HG03095 (cell line): ENCODE measurements around the gene HS3ST6.
"Not testable (repeated sequence)": the region's sequence is repeated elsewhere in the genome, so short reads cannot be mapped to it uniquely, and the experiment has no call there.

Experiments
- ATAC-seq: cut with Tn5 transposase; IDR thresholded peaks from one replicate; pipeline ENCODE4 v1.9.1; 2021; ENCODE audit warnings: moderate library complexity; ENCODE audit not compliant: unreplicated experiment

The HS3ST6 gene

GRCh38 chr16:1929578-1930337 is 11.5 kb upstream of the HS3ST6 start:
- ATAC-seq, result peak; percentile 84

GRCh38 chr16:1929105-1929504 is 10.9 kb upstream of the HS3ST6 start:
- no peak for ATAC-seq

GRCh38 chr16:1926271-1926670 is 8.1 kb upstream of the HS3ST6 start:
- no peak for ATAC-seq

- no peak for ATAC-seq
Observed at GRCh38 chr16:1924095-1924494, 5.9 kb upstream of the HS3ST6 start.

GRCh38 chr16:1923299-1924034 is 5.3 kb upstream of the HS3ST6 start:
- ATAC-seq, result no peak

GRCh38 chr16:1922357-1922756 is 4.1 kb upstream of the HS3ST6 start:
- ATAC-seq, result no peak

- ATAC-seq, result no peak
Observed at GRCh38 chr16:1920727-1921171, 2.5 kb upstream of the HS3ST6 start.

- ATAC-seq, result not testable (repeated sequence)
Observed at GRCh38 chr16:1920122-1920521, 1.9 kb upstream of the HS3ST6 start.

- ATAC-seq, result no peak
Observed at GRCh38 chr16:1919327-1919998, 1.2 kb upstream of the HS3ST6 start.

GRCh38 chr16:1917665-1918350 is 407 bp downstream of the HS3ST6 start:
- no peak for ATAC-seq

GRCh38 chr16:1917056-1917664 is 1.1 kb downstream of the HS3ST6 start:
- ATAC-seq, result no peak

- ATAC-seq, result no peak
Observed at GRCh38 chr16:1916640-1916990, 1.6 kb downstream of the HS3ST6 start.

- ATAC-seq, result no peak
Observed at GRCh38 chr16:1915732-1916639, 2.2 kb downstream of the HS3ST6 start.

GRCh38 chr16:1914988-1915387 is 3.2 kb downstream of the HS3ST6 start:
- no peak for ATAC-seq

GRCh38 chr16:1914084-1914608 is 4.1 kb downstream of the HS3ST6 start:
- ATAC-seq, result no peak

GRCh38 chr16:1913327-1914083 is 4.7 kb downstream of the HS3ST6 start:
- no peak for ATAC-seq

GRCh38 chr16:1912215-1912543 is 6.0 kb downstream of the HS3ST6 start:
- no peak for ATAC-seq

- no peak for ATAC-seq
Observed at GRCh38 chr16:1911467-1912214, 6.6 kb downstream of the HS3ST6 start.
